ENCODE results near the gene PRF1.
"Not testable (repeated sequence)": the region's sequence is repeated elsewhere in the genome, so short reads cannot be mapped to it uniquely, and the experiment has no call there.

PRF1 gene

DNA sequence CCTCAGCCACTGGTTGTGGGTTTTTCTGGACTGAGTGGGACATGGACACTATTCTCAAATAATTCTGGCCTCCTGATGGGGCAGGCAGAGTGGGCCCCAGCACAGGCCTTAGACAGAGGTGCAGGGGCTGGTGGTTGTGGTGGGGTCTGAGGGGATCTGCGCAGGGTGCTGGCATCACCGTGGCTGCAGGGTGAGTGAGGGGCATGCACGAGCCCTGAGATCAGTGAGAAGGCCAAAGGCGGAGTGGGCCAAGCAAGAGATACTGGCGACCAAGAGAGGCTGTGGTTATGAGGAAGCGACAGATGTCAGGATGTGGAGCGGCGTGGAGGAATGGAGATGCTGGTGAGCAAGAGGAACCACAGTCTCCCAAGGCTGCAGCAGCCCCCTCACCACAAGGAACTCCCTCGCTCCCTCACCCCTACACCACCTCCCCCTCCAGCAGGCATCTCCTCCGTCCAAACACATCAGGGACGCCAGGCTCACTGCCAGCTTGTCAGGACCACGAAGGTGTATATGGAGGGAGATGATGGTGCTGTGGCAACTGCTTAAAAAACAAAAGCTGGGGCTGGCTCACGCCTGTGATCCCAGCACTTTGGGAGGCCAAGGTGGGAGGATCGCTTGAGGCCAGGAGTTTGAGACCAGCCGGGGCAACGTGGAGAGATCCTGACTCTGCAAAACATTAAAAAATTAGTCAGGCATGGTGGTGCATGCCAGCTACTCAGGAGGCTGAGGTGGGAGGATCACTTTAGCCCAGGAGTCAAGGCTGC, 9.6 kb downstream of the PRF1 start:
- DNase-seq: no peak

DNA sequence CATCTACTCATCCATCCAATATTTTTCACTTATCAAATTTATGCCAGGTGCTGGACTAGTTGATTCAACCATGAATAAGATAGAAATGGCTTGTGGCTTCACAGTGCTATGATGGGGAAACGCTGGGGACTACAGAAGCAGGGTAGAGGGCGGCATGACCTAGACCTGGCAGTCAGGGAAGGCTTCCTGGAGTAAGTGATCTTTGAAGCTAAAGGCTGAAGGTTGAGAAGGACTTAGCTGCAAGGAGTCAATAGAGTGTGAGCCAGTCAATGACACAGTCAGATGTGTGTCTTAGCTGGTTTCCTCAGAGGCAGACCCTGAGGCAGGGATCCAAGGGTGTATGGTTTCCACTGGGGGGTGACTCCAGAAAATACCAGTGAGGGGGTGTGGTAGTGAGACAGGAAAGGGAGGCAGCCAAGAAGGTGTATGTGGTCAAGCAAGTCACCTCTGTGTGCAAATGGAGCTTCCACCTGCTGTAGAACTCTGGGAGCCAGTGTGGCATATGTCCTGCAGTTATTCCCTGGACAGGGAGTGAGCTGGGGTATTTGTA, 10.3 kb downstream of the PRF1 start:
- DNase-seq: no peak

DNA sequence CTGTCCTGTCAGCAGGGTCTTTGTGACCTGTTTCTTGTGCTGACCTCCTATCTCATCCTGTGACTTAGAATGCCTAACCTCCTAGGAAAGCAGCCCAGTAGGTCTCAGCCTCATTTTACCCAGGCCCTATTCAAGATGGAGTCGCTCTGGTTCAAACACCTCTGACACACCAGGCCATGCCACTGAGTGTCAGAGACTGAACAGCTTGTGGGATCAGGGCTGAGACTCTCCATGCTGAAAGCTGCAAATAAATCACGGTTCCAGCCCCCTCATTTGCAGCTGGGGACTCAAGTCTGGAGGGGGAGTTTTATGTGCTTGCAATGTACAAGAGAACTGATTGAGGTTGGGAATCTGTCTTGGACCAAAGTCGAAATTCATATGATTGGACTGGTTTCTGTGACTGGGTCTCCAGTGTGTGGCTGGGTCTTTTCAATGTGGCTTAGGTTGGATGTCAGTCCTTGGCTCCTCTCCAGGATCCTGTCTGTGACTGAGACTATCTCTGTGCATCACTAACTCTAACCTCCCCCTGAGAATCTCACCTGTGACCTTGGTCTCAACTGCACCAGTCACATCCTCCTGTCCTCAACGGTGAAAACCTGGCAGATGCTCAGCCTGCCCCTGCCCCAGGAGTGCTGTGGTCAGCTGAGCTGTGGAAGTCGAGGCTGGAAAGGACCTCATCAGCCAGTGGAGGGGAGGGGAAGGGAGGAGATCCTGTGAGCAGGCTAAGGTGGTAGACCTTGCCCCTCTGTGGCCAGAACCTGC, 11.7 kb downstream of the PRF1 start:
- no peak for DNase-seq

DNA sequence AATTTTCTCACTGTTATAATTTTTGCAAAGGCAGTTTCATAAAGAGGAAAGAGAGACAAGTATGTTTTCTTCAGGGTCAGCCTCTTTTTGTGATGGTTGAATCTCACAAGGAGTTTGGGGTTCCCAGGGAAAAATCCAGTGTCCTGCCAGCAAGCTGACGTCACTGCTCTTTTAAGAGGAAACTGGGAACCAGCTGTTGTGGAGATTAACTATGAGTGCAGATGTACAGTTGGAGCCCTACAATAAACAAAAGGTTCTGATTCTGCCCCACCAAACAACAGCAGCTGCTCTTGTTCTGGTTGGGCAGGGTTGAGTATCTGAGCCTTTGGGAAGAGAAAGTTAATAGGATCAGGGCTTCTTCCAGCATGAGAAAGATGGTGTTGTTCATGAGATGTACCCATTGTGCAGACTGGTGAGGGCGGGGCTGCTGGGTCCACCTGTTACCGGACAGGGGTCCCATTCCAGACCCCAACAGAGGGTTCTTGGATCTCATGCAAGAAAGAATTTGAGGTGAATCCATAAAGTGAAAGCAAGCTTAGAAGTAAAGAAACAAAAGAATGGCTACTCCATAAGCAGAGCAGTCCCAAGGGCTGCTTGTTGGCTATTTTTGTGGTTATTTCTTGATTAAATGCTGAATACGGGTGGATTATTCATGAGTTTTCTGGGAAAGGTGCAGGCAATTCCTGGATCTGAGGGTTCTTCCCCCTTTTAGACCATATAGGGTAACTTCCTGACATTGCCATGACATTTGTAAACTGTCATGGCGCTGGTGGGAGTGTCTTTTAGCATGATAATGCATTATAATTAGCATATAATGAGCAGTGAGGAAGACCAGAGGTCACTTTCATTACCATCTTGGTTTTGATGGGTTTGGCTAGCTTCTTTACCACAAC, 12.5 kb downstream of the PRF1 start:
- DNase-seq: no peak

DNA sequence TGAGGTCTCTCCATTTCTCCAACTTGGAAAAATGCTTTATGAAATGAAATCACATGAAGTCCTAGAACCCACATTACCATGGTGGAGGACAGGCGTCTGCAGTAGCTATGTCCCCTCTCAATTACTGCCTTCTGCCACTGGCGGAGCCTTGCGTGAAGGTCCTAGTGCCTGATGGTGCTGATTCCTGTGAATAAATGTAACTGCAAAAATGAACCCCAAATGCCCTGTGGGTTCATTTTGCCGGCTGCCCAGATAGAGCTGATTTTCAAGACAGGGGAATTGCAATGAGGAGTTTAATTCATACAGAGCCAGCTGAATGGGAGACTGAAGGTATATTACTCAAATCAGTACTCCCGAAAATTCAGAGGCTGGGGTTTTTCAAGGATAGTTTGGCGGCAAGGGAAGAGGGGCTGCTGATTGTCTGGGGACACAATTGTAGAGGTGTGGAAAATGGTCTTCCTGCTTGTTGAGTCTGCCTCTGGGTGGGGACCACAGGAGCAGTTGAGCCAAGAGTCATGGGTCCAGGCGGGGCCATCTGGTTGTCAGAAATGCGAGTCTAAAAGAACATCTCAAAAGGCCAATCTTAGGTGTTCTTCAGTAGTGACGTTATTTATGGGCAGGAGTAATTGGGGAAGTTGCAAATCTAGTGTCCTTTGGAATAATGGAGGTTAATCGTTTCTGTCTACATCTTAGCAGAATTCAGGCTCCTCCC, 13.5 kb downstream of the PRF1 start:
- DNase-seq: no peak

DNA sequence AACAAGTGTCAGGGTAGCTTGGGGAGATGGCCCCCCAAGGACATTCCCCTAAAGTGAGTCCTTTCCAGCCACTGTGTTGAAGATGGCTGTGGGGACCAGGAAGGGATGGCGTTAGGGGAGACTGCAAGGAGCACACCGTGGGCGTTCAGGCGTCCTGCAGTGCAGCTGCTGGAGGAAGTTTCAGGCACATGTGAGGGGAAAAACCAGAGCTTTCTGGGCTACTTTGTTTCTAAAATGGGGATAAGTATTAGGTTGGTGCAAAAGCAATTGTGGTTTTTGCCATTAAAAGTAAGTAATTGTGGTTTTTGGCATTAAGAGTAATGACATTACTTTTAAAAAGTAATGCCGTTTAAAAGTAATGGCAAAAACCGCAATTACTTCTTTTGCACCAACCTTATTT, 14.3 kb downstream of the PRF1 start:
- no peak for DNase-seq

DNA sequence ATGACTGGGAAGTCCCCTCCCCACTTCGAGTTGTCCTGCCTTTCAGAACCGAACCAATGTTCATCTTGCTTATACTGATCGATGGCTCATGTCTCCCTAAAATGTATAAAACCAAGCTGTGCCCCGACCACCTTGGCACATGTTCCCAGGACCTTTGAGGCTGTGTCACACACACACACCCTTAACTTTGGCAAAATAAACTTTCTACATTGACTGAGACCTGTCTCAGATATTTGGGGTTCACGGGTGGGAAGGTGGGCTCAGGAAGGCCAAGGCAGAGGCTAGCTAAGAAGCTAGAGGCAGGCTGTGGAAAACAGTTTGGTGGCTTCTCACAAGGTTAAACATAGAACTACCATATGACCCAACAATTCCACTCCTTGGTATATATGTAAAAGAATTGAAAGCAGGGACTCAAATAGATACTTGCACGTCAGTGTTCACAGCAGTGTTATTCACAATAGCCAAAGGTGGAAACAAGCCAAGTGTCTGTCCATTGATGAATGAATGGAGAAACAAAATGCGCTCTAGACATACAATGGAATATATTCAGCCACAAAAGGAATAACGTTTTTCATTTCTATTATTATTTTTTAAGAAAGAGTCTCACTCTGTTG, 15.4 kb downstream of the PRF1 start:
- no peak for DNase-seq

DNA sequence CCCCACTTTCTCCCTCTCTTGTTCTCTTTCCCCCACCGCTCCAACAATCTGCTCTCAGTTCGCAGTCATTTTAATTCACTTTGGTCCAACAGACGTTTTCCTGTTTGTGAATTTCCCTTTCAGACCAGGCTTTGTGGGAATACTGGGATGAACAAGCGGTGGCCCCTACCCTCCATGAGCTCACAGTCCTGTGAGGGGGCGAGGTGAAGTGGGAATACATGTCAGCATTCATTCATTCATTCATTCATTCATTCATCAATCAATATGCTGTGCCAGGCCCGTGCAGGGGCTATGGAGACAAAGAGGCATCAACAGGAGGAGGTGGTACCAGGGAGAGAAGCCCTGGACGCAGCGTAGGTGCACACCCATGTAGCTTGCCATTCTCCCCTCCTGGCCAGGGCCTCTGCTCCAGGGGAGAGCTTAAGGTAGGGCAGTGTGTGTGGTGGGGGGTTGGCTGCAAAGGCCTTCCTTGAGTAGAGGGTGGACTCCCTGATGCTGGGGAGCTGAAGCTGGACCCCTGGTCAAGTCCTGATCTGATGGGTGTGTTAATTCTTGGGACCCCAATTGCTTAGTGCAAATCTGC, 16.1 kb downstream of the PRF1 start:
- DNase-seq: no peak

DNA sequence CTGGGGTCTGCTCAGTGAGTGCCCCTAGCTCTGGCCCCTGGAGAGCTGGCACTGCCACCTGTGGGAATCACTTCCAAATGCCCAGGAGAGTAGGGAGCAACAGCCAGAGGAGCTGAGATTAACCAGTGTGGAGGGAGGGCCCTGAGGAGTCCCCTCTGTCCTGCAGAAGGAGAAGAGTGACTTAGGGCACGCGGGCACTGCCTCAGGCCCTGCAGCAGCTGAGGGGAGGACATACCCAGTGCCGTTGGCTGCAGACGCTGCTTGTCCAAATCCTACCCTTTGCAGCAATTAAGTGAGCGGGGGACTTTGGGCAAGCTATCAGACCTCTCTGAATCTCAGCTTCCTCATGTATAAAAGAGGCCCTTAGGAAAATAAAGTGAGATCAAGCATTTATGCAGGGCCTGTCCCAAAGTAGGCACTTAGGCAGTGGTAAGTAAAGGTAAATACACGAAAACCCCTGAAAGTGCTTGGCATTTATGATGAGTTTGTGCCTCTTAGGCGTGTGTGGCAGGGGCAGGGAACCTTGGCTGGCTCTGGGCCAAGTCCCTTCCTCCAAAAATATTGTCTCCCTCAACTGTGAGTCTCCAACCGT, 16.9 kb downstream of the PRF1 start:
- DNase-seq: peak; percentile 50

DNA sequence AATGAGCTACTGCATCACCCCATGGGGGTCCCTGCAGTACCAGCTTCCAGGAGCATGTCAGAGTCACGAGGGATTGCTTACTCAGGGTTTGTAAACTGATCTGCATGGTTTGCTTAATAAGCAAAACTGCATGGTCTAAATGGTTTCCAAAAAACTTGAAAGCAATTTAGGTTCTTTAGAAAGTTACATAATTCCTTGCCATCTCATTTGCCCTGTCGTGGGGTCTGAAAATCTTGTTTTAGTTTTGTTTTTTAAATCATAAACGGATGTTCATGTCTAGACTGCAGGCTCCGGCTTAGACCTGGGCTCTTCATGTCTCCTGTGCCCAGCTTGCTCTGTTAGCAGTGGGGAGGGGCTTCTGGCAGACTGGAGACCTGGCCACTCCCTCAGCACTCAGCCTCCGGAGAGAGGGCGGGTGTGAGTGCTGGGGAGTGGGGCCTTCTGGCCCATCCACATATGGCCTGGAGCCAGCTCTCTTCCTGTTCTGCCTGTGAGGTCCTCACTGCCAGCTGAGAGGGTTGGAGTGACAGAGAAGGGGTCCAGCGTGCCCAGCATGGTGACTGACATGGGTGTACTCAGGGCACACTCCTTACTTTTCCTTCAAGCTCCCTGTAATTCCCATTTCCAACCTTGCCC, 17.5 kb downstream of the PRF1 start:
- peak; percentile 95 for DNase-seq

DNA sequence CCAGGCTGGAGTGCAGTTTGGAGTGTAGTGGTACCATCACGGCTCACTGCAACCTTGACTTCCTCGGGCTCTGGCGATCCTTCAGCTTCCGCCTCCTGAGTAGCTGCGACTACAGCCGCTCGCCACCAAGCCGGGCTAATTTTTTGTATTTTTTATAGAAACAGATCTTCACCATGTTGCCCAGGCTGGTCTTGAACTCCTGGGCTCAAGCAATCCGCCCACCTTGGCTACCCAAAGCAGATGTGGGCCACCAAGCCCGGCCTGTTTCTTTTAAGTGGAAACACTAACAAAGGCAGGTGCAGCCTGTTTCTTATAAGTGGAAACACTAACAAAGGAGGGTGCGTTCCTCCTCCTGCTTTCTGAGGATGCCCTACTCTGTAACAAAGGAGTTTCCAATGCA, 18.2 kb downstream of the PRF1 start:
- peak; percentile 52 for DNase-seq

DNA sequence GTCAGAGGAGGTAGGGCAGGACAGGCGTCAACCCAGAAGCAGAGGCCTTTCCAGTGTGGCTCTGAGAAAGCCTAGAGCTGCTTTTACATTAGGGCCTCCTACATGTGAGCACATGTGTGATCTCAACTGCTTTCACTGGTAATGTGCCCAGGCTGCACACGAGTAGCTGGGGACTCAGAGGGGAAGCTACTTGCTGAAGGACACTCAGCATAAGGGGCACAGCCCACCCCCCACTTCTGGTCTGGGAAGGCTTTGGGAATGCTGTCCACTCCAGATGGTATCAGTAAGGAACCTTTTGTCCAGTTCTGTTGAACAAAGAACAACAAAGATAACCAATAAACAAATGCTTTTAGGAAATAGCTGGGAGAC, 18.9 kb downstream of the PRF1 start:
- no peak for DNase-seq

DNA sequence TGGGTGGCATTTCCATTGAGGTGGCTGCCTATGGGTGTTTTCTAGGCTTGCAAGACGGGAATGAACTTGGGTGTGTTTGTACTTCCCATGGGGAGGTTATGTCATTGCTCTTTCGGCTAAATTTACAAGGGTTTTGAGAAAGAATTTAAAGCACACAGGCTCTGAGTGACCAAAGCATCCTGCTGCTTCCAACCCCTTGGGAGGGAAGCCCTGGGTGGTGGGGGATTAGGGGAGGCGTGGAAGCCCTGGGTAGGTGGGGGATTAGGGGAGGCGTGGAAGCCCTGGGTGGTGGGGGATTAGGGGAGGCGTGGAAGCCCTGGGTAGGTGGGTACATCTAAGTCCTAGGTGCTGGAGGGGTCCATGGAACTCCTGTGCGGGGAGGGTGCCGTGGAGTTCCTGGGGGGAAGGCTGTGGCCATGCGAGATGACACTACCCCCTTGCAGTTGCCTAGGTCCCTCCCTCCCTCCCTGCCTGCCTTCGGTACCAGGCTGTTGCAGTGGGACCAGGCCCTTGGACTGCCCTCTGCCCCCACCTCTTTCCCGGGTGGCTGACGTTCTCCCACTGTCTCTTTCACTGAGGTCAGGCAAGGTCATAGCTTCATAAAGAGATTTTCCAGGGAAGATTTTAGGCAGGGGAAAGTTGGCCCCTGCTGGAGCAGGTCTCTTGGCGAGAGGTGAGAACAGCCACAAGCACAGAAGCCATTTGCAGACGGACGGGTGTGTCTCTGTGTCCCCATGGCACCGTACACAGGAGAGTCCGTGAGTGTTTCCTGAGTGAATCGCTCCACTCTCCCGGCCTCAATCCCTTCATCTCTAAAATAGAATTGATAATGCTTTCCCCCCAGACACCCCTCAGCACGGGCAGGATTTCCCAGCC, 19.5 kb downstream of the PRF1 start:
- no peak for DNase-seq

DNA sequence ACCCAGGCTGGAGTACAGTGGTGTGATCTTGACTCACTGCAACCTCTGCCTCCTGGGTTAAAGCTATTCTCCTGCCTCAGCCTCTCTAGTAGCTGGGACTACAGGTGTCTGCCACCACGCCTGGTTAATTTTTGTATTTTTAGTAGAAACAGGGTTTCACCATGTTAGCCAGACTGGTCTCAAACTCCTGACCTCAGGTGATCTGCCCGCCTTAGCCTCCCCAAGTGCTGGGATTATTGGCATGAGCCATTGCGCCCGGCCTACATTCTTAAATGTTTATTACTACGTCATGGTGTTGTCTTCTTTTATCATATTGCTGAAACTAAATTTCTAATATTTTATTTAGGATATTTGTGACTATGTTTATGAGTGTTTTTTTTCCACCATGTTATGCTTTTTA, 21.4 kb downstream of the PRF1 start:
- DNase-seq: not testable (repeated sequence)

DNA sequence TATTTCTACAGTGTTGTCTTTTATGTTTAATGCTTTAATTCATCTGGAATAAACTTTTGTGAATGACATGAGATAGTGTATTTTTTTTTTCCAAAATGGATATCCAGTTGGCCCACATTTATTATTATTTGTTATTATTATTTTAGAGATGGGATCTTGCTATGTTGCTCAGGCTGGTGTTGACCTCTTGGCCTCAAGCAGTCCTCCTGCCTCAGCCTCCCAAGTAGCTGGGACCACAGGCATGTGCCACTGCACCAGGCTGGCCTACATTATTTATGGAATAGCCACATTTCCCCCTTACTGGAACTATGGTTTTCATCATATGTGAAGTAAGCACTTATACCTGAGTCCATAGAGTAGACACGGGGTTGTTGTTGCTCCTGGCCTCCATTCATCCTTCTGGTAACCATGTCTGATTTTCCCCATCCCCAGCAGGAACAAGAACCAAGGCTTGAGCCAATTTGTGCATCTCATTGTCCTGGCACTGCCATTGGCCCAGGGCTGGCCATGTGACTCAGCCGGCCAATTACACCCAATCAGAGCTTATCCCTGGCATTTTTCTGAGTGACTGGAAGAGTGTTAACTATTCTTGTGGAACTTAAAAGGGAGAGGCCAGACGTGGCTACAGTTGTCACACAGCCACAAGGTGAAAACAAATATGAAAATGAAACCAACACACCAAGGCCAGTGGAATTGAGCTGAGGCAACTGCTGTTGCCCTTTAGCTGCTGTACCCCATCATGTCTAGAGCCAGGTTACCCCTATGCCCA, 23.1 kb downstream of the PRF1 start:
- DNase-seq: no peak

DNA sequence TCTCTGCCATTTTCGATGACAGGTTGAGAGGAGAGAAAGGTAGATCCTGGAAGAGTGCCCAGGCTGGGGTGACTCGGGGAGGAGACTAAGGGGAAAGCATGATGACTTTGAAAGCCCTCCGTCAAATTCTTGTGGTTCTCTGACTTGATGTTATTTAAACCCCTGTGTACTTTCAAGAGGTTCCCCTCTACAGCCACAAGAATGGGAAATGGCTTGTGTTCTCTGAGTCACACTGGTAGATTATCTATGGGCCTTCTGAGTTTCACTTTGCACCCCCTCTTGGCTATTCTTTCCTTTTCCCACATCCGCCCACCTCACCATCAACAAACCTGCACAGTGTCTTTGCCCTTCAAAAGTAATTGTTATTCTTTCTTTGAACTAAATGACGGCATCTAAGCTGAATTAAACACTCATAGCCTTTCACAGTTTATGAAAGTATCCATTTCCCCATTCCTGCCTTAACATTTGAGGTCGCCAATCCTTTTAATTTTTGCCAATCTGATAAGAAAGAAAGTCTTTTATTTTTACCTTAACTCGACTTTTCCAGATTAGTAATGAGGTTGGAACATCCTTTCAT, 24.1 kb downstream of the PRF1 start:
- DNase-seq: no peak

DNA sequence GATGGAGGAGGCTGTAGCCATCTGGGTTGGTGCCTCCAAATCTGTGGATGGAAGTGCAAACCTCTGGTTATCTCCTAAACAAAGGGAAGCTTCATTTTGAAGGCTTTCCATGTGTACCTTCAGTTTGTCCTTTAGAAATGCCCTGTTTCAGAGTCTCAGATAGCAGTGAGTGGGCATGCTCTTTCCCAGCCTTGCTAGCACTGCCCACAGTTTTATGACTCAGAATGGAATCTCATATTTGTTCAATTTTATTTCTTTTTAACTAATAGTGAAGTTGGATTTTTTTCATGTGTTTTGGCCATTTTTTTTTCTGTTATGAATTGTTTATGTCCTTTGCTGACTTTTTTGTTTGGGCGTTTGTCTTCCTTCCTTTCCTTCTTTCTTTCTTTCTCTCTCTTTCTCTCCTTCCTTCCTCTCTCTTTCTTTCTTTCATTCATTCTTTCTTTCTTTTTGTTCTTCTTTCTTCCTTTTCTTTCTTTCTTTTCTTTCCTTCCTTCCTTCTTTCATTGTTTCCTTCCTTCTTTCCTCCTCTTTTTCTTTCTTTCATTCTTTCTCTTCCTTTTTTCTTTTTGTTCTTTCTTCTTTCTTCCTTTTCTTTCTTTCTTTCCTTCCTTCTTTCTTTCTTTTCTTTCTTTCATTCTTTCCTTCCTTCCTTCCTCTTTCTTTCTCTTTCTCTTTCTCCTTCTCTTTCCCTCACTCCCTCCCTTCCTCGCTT, 25.6 kb downstream of the PRF1 start:
- DNase-seq: peak; percentile 18
